ENCODE data around the gene USP7.

GRCh38 chr16:8901320-8901861, 62.3 kb downstream of the USP7 start:
- TF ChIP-seq CTCF (IDR thresholded peaks at IDR 0.05) (no peak), POLR2A (IDR thresholded peaks at IDR 0.05) (no peak)
